NCI-H2171 (cell line): ENCODE results near the gene SIN3A.
A peak's percentile ranks its signal among the peaks of the same experiment; 100 is the strongest.
"Not testable (repeated sequence)": the region's sequence is repeated elsewhere in the genome, so short reads cannot be mapped to it uniquely, and the experiment has no call there.

Experiments
- DNase-seq: peaks from one replicate; lab custom pipeline; 2025; lab: John Stamatoyannopoulos, UW

SIN3A gene

DNA sequence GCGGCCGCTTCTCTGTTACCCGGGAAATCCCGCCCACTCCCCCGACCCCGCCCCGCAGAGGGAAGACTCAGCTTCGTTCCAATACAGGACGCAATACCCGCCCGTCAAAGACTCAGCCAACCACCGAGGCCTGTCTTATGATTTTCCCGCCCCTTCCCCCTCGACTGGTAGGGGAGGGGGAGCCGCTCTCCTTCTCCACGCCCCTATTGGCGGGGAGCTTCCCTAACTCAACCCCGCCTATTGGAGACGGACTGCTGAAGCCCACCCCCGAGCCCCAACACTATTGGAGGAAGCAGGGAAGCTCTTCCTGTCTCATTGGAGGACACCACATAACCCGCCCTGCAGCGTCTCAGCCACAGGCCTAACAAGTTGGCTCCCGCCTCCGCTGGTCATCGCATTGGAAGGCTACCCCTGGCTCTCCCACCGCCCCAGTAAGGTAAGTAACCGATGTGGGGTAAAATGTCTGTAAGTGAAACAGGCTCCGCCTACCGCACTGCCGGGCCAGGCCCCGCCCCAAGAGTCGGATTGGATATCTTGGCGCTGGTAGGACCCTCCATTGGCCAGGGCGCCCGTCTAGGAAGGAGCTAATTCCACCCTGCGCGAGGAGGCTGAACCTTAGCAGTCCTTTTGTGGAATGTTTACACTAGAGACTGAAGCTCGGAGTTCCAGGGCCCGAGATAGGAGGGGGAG lies at the start of gene SIN3A:
SIN3A (minus strand) TSS at position 17 of the 690 bp plus-strand sequence. CDS start 21,315 bp downstream, outside the sequence.
- peak; percentile 99 for DNase-seq

DNA sequence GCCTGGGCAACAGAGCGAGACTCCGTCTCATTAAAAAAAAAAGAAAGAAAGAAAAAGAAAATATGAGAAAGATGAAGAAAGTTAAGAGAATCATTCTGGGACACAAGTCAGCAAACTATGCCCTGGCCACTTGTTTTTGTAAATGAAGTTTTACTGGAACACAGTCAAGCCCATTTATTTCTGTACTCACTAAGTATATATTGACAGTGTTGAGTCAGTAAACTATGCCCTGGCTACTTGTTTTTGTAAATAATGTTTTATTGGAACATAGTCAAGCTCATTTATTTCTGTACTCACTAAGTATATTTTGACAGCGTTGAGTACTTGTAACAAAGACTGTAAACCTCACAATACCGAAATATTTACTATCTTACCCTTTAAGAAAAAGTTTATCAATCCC lies 42.2 kb upstream of the SIN3A start:
- no peak for DNase-seq

DNA sequence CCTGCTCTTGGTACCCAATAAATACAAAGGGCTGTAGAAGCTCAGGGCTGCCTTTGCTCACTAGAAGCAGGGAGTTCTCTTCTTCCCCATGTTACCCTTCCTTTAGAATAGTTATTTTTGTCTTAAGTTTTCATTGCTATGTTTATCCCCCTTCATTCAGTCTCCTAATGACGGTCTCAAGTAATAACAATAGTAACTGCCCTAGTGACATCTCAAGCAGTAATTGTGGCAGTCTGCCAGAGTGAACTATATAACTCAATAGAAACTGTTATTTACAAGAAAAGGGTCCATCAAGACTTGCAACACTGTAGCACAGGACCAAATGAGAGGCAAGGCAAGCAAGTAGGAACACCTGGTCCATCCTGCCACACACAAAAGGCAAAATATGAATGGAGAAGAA lies 32.5 kb upstream of the SIN3A start:
- no peak for DNase-seq

DNA sequence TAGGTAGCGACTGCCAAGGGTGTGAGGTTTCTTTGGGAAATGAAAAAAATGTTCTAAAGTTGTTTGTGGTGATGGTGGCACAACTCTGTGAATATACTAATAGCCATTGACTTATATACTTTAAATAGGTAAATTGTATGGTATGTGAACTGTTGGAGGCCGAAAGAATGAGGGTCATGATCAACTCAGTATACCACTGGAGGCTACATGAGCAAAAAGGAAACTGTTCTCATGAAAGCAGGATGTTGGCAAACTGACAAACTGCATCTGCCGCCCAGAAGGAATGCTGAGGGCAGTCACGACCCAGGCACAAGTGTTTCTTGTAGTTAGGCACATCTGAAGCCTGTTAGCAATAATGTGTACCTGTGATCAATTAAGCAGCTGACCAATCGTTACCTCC lies 32.1 kb upstream of the SIN3A start:
- not testable (repeated sequence) for DNase-seq

DNA sequence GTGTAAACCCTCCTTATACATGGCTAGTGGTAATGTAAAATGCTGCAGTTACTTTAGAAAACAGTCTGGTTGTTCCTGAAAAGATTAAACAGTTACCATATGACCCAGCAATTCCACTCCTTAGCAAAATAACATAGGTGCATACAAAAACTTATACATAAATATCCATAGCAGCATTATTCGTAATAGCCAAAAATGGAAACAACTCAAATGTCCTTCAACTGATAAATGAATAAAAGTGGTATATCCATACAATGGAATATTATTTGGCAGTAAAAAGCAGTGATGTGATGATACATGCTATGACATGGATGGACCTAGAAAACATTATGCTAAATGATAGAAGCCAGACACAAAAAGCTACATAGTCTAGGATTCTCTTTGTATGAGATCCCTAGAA lies 31.6 kb upstream of the SIN3A start:
- no peak for DNase-seq

DNA sequence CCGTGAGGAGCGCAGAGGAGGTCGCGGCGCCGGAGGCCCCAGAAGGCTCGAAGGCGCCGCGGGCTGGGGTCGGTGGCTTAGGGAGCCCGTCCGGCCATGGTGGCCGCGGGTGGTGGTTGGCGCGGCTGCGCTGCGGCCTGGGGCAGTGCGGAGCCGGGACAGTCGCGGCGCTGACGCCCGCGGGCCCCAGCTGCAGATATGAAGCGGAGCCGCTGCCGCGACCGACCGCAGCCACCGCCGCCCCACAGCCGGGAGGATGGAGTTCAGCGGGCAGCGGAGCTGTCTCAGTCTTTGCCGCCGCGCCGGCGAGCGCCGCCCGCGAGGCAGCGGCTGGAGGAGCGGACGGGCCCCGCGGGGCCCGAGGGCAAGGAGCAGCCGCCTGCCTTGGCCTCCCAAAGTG lies 29.0 kb upstream of the SIN3A start:
- DNase-seq, result not testable (repeated sequence)

DNA sequence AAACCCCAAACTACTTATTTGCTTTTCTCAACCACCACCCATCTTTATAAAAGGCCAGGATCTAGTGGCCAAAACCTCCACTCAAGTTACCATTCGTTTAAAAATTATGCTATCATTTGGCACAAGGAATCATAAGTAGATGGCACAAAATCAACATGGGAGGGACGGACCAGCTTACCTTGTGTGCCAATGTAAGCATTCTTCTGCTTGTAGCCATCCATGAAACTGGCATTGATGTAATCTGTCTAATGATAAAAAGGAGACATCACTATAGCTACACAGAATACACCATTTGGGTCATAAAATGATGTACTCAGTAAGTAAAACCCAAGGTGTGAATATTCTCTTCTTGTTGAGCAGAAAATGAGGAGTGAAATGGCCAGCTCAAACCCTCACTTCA lies 28.2 kb upstream of the SIN3A start:
- no peak for DNase-seq

DNA sequence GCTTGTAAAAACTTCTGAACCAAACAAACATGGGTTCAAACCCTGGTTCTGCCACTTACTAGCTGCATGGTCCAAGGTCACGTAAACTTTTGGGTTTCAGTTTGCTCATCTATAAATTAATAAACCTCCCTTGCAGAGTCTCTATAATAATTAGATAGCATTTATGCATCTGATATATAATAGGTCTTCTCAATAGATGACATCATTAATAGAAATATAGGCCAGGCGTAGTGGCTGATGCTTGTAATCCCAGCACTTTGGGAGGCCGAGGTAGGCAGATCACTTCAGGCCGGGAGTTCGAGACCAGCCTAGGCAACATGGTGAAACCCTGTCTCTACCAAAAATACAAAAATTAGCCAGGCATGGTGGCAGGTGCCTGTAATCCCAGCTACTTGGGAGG lies 25.6 kb upstream of the SIN3A start:
- DNase-seq, result not testable (repeated sequence)

DNA sequence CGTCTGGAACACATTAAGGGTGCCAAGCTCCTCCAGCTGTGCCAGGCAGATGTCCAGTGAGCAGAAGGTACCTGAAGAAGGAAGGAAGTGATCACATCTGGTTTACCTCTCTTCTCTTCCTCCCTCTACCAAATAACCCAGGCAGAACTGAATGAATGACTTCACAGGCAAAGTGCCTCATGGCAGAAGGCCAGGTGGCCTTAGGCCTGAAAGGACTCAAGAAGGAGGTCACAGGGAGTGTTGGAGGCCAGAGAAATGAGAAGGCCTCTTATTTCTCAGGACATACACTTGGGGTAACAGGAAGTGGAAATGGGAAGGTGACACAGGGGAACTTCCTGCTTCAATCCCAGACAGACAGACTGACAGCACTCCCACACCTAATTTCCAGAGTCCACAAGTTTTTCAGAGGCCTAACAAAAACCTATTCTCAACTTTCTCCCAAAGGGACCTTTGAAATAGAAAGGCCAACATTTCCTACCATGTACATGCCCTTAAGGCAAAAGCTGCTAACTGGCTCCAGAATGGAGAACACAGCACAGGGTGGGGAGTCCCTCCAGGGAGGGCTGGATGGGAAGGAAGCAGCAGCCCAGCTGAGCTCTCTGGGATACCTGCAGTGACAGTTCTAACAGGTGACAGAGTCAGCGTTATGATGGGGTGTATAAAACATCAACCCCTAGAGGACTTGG lies 17.6 kb upstream of the SIN3A start:
- DNase-seq, result no peak

DNA sequence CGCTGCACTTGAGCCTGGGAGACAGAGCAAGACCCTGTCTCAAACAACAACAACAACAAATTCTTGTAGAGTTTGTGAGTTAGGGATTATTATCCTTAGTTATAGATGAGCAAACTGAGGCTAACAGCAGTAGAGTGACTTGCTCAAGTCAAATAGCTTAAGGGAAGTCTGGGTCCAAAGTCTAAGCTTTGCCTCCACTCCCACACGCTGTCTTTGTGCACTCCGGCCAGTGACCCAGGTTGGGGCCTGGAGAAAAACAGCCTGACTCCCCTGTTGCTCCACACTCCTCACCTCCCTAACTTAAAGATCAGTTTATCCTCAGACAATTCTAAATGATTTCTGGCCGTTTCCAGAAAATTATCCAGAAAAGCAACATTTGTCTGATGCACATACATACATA lies 9.2 kb upstream of the SIN3A start:
- DNase-seq, result no peak

DNA sequence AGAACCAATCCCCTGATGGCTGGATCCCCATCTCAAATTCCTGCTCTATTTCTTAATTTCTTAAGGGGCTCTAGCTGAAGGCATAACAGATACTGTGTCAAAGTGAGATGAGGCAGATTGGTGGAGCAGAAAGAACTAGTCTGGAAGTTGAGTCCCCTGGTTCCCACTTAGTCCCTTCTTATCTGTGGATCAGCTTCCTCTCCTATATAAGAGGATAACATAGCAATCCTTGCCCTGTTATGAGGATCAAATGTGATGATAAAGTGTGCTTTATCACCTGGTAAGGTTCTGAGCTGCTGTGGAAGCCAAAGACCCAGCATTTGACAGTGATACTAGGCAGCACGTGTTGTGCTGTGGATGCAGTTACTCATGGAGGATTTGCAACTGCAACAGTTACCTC lies 8.1 kb upstream of the SIN3A start:
- DNase-seq, result no peak

DNA sequence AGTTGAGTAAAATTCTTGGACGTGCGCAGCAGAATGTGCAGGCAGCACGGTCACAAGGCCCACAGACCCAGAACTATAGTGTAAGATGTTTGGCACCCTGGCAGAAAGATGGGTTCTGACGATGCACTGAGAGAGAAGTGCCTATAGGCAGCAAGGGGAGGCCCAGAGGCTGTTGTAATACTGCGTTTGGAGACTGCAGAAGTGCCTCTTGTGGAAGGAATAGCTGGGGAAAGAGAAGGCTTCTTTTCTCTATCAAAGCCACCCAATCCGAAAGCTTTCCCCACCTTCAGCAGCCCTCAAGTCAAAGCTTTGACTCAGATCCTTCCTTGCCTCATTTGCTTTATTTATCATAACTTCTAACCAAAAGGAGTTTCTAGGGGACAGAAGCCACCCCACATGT lies 5.2 kb upstream of the SIN3A start:
- DNase-seq, result no peak

DNA sequence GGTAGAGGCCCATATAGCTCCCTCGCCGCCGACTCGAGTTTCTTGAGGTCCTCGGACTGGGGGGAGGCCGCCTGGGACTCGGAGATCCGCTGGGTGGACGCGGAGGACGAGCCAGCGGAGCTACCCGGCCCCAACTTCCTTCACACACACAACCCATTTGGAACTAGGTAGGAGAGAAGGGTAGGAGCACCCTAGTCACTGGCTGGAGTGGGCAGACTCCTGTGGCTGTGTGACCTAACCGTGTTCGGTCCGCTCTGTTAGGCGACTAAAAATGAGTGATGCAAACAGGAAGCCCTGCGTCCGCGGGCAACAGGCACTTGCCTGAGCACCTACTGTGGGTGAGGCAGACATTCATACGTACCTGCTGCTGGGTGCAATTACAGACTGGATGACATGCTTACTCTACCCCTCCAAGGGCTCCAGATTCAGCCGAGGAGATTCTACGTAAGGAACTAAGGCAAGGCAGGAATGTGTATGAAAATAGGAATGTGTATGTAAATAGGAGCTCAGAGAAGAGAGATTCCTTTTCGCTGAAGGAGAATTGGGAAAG lies 4.6 kb upstream of the SIN3A start:
- peak; percentile 41 for DNase-seq

DNA sequence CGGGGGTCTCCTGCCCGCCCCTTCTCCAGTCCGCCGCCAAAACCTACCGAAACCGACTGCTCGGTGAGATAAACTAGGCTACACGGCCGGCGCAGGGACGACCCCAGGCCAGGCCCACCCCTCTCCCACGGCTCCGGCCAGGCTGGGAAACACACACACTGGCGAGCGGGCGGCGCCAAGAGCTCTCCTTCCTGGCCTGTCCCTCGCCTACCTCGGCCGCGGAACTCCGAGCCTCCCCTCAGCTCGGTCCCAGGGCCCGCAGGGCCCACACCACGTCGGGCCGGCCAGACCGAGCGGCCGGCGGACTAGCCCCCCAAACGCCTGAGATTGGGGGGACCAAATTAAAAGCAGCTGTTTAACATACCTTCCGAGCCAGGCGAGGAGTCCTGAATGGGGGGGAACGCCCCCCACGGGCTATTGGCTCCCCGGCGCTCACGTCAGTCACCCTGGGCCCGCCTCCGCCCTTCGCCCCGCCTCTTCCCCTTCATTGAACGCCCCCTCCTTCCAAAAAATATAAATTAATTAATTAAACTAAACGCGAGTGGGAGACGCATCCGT lies 4.0 kb upstream of the SIN3A start:
- peak; percentile 75 for DNase-seq

DNA sequence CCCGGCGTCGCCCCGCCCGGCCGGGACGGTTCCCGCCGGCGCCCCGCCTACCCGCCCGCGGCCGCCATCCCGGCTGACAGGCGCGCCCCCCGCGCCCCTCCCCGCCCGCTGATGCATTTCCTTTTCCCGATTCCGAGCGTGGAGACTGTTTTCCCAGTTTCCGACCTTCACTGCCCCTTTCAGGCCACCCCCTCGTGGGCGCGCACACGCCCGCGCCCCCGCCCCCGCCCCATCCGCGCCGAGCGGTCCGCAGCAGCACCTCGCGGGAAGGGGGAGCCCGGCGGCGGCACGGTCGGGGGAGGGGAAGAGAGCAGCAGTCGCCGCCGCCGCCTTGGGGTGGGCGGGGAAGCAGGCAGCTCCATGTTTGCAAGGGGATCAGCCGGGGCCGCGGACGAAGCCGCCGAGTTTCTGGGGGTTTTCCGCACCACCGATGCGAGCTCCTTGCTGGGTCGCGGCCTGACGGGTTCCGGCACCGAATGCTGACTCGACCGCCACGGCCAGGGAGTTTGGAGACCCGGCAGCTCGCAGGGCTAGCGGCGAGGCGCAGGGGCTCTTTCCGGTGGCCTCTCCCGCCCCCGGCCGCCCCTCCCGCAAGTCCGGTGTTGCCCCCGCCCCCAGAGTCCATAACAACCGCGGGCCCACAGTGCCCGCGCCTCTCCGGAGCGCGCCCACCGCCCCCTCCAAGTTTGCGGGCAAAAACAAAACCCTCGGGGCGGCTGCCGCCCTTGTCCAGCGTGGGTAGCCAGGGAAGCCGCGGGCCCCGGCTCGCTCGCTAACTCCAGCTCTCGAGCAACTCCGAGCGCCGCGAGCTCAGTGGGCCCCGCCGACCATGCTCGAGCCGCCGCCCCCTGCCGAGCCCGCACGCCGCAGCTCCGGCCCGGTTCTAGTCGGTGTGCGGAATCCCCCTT lies 3.2 kb upstream of the SIN3A start:
- DNase-seq, result peak; percentile 77

DNA sequence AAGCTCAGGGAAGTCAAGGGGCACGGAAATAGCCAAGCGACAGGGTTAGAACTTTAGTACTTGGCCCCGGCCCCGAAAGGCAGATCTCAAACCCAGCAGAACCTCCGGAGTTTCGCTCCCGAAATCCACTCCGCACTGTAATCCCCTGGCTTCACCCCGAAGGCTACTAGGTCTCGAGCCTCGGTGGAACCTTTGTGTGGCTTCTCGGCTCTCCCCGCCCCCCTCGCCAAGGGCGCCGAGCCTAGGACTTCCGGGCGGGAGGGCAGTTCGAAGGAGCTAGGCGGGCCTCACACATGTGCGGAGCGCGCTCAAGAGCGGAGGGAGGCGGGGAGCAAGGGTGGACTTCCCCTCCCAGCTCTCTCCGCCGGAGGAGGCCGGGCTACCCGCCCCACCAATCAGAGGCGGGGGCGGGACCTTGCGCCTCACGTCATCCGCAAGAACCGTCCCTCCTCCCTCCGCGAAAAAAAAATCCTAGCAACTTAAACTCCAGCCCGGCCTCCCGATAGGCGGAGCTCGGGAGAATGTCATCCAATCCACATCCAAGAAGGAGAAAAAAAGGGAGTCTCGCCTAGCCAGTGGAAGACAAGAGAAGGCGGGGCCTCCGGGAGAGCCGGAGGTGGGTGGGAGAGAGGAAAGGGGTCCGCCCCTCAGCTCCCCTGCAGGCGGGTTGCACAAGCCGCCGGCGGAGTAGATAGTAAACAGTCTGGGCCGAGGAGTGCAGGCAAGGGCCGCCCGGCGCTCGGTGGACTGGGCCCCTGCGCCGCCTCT lies 2.4 kb upstream of the SIN3A start:
- DNase-seq, result peak; percentile 100

DNA sequence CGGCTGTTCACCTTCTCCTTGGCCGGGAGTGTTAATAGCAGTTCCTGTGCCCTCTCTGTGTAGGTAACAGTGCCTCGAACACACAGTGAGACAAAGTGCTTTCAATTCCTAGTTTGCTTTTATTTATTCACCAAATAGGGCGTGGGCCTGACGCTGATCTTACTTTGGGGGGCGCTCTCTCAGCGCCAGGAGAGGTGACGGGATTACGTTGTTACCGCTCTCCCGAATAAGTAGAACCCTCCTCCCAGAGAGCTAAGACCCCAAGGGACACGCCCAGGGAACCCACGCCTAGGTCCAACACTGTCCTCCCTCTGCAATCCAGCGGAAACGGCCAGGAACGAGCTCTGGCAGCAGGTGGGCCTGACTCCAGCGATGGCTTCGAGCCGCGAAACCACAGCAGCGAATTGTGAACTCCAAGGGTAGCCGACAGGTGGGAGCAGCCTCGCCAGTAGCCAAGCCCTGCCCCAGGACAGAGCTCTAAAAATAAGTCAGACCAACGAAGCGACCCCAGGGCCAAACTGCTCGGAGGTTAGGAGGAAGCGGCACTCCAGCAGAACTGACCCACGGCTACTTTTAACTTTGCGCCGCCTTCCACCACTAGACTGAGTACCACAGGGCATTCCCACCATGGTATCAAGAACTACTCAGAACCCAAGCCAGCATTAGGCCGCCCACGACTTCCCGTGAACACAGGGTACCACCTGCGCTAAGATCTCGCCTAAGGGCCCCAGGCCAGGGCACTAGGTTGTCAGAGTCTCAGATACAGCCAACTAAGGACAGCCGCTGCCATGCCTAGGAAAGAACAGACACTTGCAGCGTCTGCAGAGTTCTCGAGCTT lies 1.6 kb upstream of the SIN3A start:
- DNase-seq, result peak; percentile 49

DNA sequence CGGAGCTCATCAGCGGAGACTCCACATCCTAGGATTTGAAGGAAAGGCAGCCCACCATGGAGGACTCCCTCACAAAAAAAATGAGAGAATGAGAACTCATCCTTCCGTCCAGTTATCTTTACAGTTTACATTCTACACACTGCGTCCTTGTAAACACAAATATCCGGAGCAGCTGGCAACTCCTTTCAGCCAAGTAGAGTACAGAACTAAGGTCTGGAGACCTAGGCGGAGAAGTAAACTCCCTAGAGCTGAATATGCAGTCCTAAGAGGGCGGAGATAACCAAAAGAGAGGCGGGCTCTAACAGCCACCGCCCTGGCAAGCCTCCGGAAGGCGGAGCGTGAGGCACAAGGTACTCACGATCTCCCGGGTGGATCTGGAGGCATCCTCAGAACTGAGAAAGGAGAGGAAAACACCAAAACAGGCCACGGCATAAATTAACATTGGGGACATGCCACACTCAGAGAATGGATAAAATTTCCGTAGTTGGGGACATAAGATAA lies 924 bp upstream of the SIN3A start:
- peak; percentile 76 for DNase-seq

DNA sequence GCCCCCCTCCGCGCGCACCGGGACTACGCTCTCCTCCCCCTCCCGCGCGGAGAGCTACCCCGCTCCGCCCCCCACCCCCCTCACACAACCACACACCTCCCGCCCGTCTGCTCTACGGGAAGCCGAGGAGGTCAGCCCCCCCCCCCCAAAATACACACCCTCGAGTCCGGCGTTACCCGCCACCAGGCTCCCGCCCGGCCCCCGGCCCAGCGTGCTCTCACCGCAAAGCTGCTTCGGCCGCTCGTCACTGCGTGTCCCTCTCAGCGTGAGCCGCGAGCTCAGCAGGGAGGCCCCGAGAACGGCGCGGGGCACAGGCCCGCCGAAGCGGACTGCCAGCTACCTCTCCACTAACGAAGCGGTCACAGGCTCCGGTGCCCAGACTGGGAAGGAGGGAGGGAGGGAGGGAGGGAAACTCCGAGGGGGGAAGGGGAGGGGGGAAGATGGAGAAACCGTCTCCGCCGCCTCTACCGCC lies 252 bp downstream of the SIN3A start:
- DNase-seq, result no peak
